ENCODE data around the gene ACER1. TPM values are rescaled to one million over a fixed set of nuclear protein-coding genes. Genes with fewer than 3 reads are reported as not detected.
A peak's percentile ranks its signal among the peaks of the same experiment; 100 is the strongest.
"Not testable (repeated sequence)": the region's sequence is repeated elsewhere in the genome, so short reads cannot be mapped to it uniquely, and the experiment has no call there.

ACER1 gene
- total RNA-seq, 1 donor from 2014 or later: 0.11 TPM

DNA sequence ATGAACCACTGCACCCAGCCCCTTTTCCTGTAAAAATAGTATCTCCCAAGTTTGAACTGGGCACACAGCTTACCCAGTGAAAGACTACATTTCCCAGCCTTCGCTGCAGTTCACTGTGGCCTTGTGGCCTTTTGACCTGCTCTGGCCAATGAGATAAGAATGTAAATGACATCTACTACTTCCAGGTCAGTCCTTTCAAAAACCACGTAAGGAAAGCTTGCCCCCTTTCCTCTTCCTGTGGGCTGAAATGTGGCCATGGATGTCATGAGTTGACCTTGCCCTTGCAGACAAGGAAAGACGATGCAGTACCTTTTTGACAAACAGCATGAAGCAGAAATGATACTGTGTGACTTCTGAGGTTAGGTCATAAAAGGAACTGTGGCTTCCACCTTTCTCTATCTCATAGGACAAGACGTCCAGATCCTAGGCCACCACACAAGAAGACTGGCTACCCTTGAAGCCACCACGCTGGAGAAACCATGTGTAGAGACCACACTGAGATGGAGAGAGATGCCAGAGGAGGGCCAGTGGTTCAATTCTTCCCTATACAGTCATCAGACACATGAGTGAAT is 19.9 kb downstream of the ACER1 start:
- intact Hi-C loops (cut with micrococcal nuclease): no loop called here
- H3K27ac Mint-ChIP-seq: no peak overlapping the region
- no peaks in the 10 kb centered on the region for H3K27me3 Mint-ChIP-seq (ENCODE audit: low read depth)
- H3K36me3 Mint-ChIP-seq (ENCODE audit: low read depth): no peaks in the 10 kb centered on the region
- H3K9me3 Mint-ChIP-seq: no peaks in the 10 kb centered on the region
- H3K4me3 Mint-ChIP-seq (ENCODE audit: low read depth): no peak overlapping the region
- DNase-seq (ENCODE audit: low spot score): no peak
- no peaks in the 10 kb centered on the region for H3K4me1 Mint-ChIP-seq (ENCODE audit: low read depth)

DNA sequence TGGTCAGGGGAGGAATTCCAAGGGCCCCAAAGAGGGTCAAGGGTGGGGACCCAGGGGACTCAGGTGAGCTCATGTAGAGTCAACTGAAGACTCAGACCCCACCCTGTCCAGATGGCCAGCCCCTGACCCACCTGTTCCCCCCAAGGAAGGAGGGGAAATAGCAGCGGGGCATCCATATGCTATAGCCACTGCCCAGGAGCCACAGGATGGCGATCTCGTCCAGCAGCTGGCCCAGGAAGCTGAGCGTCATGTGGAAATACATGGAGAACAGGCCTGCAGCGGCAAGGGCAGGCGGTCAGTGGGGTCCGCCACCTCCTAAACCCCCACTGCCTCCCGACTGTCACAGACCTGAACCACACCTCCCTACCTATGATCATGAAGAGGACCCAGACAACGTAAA is 21.4 kb downstream of the ACER1 start:
- no peaks in the 10 kb centered on the region for H3K4me1 Mint-ChIP-seq (ENCODE audit: low read depth)

DNA sequence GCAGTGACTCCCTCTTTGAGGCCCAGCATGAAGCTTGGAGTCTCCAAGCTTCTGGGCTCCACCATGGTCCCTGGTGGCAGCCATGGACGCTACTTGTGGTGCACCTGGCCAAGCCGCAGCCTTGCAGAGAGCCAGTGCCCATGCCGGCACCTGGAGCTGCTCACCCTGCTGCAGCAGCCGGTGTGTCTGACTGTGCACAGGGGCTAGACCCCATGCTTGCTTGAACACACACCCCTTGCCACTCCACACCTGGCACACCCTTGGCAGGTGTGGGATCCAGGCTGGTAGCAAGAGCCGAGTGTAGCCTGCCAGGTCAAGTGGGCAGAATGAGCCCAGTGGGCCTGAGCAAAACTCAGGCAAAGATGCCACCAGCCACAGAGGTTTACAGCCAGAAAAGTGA is 35.0 kb downstream of the ACER1 start:
- Mint-ChIP-seq H3K27ac (no peak overlapping the region), H3K9me3 (peaks cover 12% of the 10 kb centered on the region), H3K4me3 (ENCODE audit: low read depth) (no peak overlapping the region), H3K4me1 (ENCODE audit: low read depth) (peaks cover 3% of the 10 kb centered on the region), H3K36me3 (ENCODE audit: low read depth) (peaks cover 2% of the 10 kb centered on the region), H3K27me3 (ENCODE audit: low read depth) (no peaks in the 10 kb centered on the region)
- DNase-seq (ENCODE audit: low spot score): no peak
- intact Hi-C loops (cut with micrococcal nuclease): loop anchor here (2.0 kb wide), 1 partner anchor 172 kb away; no protein-coding TSS in a partner anchor

More for the DNA sequence above, 21.4 kb downstream of the ACER1 start:
- Mint-ChIP-seq H3K27ac (no peak overlapping the region), H3K9me3 (no peaks in the 10 kb centered on the region), H3K27me3 (ENCODE audit: low read depth) (no peaks in the 10 kb centered on the region), H3K36me3 (ENCODE audit: low read depth) (no peaks in the 10 kb centered on the region), H3K4me3 (ENCODE audit: low read depth) (no peak overlapping the region)
- intact Hi-C loops (cut with micrococcal nuclease): no loop called here
- no peak for DNase-seq (ENCODE audit: low spot score)

DNA sequence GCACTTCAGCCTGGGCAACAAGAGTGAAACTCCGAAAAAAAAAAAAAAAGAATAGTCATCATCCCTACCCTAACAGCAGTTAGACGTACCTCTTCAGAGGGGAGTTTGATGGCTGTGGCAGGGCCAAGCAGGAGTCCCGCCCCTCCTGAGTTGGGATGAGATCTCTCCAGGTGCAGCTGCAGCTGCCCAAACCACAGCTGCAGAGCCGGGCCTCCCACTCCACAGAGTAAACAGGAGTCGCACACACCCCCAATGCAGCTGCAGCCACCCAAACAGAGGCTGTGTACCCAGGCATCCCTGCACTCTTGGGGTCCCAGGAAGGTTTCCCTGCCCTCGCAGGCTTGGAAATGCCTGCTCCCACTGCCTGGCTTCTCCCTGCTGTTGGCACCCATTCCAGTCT is 36.2 kb downstream of the ACER1 start:
- Mint-ChIP-seq H3K4me3 (ENCODE audit: low read depth) (no peak overlapping the region), H3K27me3 (ENCODE audit: low read depth) (no peaks in the 10 kb centered on the region), H3K4me1 (ENCODE audit: low read depth) (peaks cover 3% of the 10 kb centered on the region), H3K27ac (no peak overlapping the region), H3K36me3 (ENCODE audit: low read depth) (peaks cover 2% of the 10 kb centered on the region), H3K9me3 (peaks cover 17% of the 10 kb centered on the region)
- intact Hi-C loops (cut with micrococcal nuclease): no loop called here
- DNase-seq (ENCODE audit: low spot score): no peak

DNA sequence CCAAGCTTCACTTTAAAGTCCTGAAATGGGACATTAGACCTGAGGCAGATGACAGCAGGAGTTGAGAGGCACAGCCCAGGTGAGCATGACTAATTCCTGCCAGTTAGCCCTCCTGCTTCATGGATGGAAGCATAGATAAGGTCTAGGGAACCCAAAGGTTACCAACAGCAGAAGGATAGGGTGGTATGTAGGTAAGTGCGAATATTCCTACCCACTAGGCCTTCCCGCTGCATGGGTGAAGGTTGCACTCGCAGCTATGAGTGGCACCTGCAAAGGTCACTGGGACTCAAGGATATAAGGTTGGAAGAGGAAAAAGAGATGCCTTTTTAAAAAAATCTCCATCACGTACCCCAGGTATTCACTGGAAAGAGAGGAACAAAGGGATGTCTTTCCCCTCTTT is 41.4 kb downstream of the ACER1 start:
- intact Hi-C loops (cut with micrococcal nuclease): no loop called here
- no peaks in the 10 kb centered on the region for H3K27me3 Mint-ChIP-seq (ENCODE audit: low read depth)
- peaks cover 60% of the 10 kb centered on the region for H3K9me3 Mint-ChIP-seq
- DNase-seq (ENCODE audit: low spot score): no peak
- H3K4me3 Mint-ChIP-seq (ENCODE audit: low read depth): no peak overlapping the region
- no peak overlapping the region for H3K27ac Mint-ChIP-seq
- H3K36me3 Mint-ChIP-seq (ENCODE audit: low read depth): peaks cover 8% of the 10 kb centered on the region
- H3K4me1 Mint-ChIP-seq (ENCODE audit: low read depth): no peaks in the 10 kb centered on the region

DNA sequence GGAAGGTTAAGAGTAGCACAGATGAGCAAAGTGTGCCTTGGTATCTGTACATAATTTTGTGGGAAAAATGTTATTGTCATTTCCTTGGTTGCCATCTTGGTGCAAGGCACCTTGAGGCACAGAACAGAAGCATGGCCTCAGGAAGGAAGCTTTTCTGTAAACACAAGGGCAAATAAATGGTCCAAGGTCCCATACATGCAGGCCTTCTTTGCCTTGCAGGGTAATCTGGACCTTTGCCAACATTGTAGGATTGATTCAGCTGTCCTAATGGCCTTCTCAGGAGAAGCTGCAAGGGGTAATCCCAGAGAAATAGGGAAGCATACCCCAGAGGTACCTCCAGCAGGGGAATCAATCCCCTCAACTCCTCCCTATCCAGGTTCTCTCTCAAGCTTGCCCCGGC is 44.7 kb downstream of the ACER1 start:
- Mint-ChIP-seq H3K4me3 (ENCODE audit: low read depth) (no peak overlapping the region), H3K36me3 (ENCODE audit: low read depth) (peaks cover 6% of the 10 kb centered on the region), H3K9me3 (peaks cover 48% of the 10 kb centered on the region), H3K27ac (no peak overlapping the region), H3K4me1 (ENCODE audit: low read depth) (no peaks in the 10 kb centered on the region), H3K27me3 (ENCODE audit: low read depth) (no peaks in the 10 kb centered on the region)
- intact Hi-C loops (cut with micrococcal nuclease): no loop called here
- no peak for DNase-seq (ENCODE audit: low spot score)

DNA sequence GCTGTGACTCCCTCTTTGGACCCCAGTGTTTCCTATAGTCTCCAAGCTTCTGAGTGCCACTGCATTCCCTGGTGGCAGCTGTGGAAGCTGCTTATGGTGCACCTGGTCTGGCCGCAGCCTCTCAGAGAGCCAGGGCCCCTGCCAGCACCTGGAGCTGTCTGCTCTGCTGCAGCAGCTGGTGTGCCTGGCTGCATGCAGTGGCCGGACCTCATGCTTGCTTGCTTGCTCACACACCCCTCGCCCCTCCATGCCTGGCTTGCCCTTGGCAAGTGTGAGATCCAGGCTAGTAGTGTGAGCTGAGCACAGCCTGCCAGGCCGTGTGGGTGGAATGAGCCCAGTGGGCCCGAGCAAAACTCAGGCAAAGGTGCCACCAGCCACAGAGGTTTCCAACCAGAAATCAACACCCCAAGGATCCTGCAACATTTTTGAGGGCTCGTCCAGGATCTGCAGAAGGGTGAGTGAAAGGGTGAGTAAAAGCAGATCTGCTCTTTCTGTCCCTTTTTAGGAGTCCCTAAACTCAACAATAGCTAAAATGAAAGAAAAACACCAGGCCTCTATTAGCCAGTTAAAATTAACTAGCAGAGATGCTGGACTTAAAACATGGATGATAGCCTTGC is 46.0 kb downstream of the ACER1 start:
- intact Hi-C loops (cut with micrococcal nuclease): no loop called here
- no peak for DNase-seq (ENCODE audit: low spot score)
- Mint-ChIP-seq H3K27ac (no peak overlapping the region), H3K9me3 (peaks cover 43% of the 10 kb centered on the region), H3K4me1 (ENCODE audit: low read depth) (no peaks in the 10 kb centered on the region), H3K36me3 (ENCODE audit: low read depth) (peaks cover 6% of the 10 kb centered on the region), H3K27me3 (ENCODE audit: low read depth) (no peaks in the 10 kb centered on the region), H3K4me3 (ENCODE audit: low read depth) (no peak overlapping the region)

DNA sequence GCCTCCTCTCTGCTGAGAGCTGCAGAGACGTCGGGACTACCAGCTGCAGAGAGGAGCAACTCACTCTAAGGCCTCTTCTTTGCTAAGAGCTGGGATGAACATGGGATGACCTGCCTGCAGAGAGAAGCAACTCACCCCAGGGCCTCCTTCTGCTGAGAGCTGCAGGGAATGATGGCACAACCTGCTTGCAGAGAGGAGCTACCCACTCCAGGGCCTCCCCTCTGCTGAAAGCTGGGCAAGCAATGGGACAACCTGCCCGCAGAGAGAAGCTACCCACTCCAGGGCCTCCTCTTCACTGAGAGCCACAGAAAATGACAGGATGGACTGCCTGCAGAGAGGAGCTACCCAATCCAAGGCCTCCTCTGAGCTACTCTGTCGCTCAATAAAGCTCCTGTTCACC is 46.7 kb downstream of the ACER1 start:
- H3K4me3 Mint-ChIP-seq (ENCODE audit: low read depth): no peak overlapping the region
- no peak overlapping the region for H3K27ac Mint-ChIP-seq
- no peaks in the 10 kb centered on the region for H3K4me1 Mint-ChIP-seq (ENCODE audit: low read depth)
- DNase-seq (ENCODE audit: low spot score): no peak
- no peaks in the 10 kb centered on the region for H3K27me3 Mint-ChIP-seq (ENCODE audit: low read depth)
- peaks cover 38% of the 10 kb centered on the region for H3K9me3 Mint-ChIP-seq
- peaks cover 5% of the 10 kb centered on the region for H3K36me3 Mint-ChIP-seq (ENCODE audit: low read depth)
- intact Hi-C loops (cut with micrococcal nuclease): no loop called here

DNA sequence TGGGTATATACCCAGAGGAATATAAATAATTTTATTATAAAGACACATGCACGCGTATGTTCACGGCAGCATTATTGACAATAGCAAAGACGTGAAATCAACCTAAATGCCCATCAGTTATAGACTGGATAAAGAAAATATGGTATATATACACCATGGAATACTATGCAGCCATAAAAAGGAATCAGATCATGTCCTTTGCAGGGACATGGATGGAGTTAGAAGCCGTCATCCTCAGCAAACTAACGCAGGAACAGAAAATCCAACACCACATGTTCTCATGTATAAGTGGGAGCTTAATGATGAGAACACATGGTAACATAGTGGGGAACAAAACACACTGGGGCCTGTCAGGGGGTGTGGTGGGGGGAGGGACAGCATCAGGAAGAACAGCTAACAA is 51.0 kb downstream of the ACER1 start:
- H3K4me3 Mint-ChIP-seq (ENCODE audit: low read depth); H3K27me3 Mint-ChIP-seq (ENCODE audit: low read depth); H3K9me3 Mint-ChIP-seq; H3K27ac Mint-ChIP-seq; intact Hi-C loops (cut with micrococcal nuclease); DNase-seq (ENCODE audit: low spot score): not testable (repeated sequence)
- Mint-ChIP-seq H3K4me1 (ENCODE audit: low read depth) (peaks cover 15% of the 10 kb centered on the region), H3K36me3 (ENCODE audit: low read depth) (peaks cover 11% of the 10 kb centered on the region)

DNA sequence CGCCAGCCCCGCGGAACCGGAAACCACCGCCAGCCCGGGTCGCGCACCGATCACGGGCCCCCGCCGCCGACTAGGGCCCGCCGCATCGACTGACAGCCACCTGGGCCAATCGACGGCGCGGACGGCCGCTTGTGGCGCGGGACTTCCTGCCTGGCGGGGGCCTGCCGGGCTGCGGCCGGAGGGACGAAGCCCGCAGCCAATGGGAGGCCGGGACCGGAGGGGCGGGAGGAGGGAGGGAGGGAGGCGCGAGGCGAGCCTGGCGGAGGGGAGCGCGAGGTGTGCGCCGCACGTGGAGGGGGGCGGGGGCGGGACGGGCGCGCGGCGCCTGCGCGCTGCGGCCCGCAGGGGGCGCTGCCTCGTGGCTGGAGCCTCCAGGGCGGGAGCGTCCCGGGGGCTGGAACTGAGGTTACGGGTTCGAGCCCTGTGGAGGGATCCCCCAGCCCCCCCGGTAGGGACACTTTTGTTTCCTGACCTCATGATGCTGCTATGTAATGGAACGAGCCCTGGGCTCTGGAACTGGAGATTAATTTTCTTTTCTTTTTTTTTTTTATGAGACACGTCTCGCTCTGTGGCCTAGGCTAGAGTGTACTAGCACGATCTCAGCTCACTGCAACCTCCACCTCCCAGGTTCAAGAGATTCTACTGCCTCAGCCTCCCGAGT is 53.4 kb downstream of the ACER1 start, which contains the start of gene MLLT1:
MLLT1 (minus strand) TSS at position 45 of the 661 bp plus-strand sequence. CDS start 191 bp downstream, outside the sequence.
- Mint-ChIP-seq H3K9me3 (no peaks in the 10 kb centered on the region), H3K4me3 (ENCODE audit: low read depth) (peak within 1 kb of the TSS; percentile 94), H3K4me1 (ENCODE audit: low read depth) (peaks cover 18% of the 10 kb centered on the region), H3K36me3 (ENCODE audit: low read depth) (peaks cover 11% of the 10 kb centered on the region), H3K27me3 (ENCODE audit: low read depth) (no peaks in the 10 kb centered on the region), H3K27ac (peak within 1 kb of the TSS; percentile 68)
- intact Hi-C loops (cut with micrococcal nuclease): no loop called here
- DNase-seq (ENCODE audit: low spot score): peak; percentile 94

DNA sequence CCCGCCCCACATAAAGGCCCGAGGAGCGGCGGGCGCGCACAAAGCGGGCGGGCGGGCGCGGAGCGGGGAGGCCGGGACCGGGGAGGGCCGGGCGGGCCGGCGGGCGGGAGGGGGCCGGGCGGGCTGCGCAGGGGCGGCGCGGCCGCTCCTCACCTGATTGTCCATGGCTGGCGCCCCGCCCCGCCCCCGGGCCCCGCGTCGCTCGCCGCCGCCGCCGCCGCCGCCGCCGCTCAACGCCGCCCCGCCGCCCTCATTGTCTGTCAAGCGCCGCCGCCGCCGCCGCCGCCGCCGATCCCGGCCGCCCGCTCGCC is 53.8 kb downstream of the ACER1 start:
- no peaks in the 10 kb centered on the region for H3K9me3 Mint-ChIP-seq
- intact Hi-C loops (cut with micrococcal nuclease): no loop called here
- H3K27ac Mint-ChIP-seq: no peak overlapping the region
- peaks cover 11% of the 10 kb centered on the region for H3K36me3 Mint-ChIP-seq (ENCODE audit: low read depth)
- DNase-seq (ENCODE audit: low spot score): no peak
- peaks cover 18% of the 10 kb centered on the region for H3K4me1 Mint-ChIP-seq (ENCODE audit: low read depth)
- H3K27me3 Mint-ChIP-seq (ENCODE audit: low read depth): no peaks in the 10 kb centered on the region
- H3K4me3 Mint-ChIP-seq (ENCODE audit: low read depth): no peak overlapping the region

DNA sequence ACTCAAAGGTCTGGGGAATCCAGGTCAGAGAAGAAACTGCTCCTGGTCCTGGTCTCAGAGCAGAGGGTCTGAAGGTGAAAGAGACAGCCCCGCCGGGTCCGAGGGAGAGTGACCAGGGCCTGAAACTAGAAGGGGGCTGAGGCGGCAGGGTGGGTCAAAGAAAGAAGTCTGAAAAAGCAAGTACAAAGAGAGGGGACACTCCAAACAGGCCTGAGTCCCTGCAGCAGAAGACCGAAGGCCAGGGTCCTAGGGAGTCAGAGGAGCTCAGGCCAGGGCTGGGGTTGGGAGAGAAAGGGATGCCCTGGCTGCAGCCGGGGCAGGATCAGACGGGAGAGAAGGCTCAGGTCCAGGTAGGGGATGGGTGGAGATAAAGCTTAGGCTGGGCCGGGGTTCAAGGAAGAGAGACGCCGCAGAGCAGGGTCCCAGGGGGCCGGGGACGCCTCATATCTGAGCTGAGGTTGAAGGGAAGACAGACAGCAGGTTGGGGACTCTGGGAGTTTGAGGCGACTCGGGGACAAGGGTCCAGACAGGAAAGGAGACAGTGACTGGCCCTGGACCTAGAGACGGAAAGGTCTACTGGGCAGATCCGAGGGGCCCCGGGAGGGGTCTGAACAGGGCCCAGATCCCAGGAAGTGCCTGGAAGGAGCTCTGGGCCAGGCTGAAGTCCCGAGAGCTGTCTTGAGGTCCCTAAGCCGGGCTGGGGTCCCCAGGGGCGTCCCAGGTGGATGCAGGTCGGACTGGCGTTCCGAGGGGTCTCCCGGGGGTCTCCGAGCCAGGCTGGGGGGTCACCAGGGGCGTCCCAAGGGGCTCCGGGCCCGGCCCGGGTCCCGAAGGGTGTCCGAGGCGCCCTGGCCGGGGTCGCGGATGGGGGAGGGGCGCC is 54.4 kb downstream of the ACER1 start:
- H3K4me1 Mint-ChIP-seq (ENCODE audit: low read depth): peaks cover 18% of the 10 kb centered on the region
- no peaks in the 10 kb centered on the region for H3K9me3 Mint-ChIP-seq
- no peak for DNase-seq (ENCODE audit: low spot score)
- H3K27ac Mint-ChIP-seq: peak overlapping the region; percentile 68
- H3K36me3 Mint-ChIP-seq (ENCODE audit: low read depth): peaks cover 11% of the 10 kb centered on the region
- intact Hi-C loops (cut with micrococcal nuclease): no loop called here
- H3K4me3 Mint-ChIP-seq (ENCODE audit: low read depth): peak overlapping the region; percentile 94
- H3K27me3 Mint-ChIP-seq (ENCODE audit: low read depth): no peaks in the 10 kb centered on the region

DNA sequence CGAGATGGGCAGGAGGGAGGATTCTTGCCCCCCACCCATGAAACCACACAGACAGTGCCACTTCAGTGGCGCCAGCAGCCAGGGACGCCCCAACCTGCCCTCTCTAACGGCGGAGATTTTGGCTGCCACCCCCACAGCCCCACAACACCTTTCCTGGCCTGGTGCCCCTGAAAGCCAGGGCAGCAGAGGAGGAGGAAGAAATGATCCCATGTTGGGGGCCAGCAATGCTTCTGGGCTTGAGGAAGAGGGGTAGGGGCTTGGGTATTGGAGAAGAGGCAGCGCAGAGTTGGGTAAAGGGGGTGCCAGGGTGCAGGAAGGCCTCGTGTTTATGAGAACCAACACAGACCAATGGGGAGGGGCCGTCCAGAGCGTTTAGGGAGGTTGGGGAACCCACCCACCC is 55.4 kb downstream of the ACER1 start:
- H3K4me3 Mint-ChIP-seq (ENCODE audit: low read depth): peak overlapping the region; percentile 94
- H3K9me3 Mint-ChIP-seq: no peaks in the 10 kb centered on the region
- peaks cover 18% of the 10 kb centered on the region for H3K4me1 Mint-ChIP-seq (ENCODE audit: low read depth)
- H3K27me3 Mint-ChIP-seq (ENCODE audit: low read depth): no peaks in the 10 kb centered on the region
- no peak for DNase-seq (ENCODE audit: low spot score)
- intact Hi-C loops (cut with micrococcal nuclease): no loop called here
- H3K27ac Mint-ChIP-seq: peak overlapping the region; percentile 68
- H3K36me3 Mint-ChIP-seq (ENCODE audit: low read depth): peaks cover 11% of the 10 kb centered on the region
